NCI-H2107 (cell line): ENCODE results near the gene BICC1.

Experiments used
- DNase-seq: peaks from one replicate; lab custom pipeline; 2025; lab: John Stamatoyannopoulos, UW

Gene BICC1, protein sequence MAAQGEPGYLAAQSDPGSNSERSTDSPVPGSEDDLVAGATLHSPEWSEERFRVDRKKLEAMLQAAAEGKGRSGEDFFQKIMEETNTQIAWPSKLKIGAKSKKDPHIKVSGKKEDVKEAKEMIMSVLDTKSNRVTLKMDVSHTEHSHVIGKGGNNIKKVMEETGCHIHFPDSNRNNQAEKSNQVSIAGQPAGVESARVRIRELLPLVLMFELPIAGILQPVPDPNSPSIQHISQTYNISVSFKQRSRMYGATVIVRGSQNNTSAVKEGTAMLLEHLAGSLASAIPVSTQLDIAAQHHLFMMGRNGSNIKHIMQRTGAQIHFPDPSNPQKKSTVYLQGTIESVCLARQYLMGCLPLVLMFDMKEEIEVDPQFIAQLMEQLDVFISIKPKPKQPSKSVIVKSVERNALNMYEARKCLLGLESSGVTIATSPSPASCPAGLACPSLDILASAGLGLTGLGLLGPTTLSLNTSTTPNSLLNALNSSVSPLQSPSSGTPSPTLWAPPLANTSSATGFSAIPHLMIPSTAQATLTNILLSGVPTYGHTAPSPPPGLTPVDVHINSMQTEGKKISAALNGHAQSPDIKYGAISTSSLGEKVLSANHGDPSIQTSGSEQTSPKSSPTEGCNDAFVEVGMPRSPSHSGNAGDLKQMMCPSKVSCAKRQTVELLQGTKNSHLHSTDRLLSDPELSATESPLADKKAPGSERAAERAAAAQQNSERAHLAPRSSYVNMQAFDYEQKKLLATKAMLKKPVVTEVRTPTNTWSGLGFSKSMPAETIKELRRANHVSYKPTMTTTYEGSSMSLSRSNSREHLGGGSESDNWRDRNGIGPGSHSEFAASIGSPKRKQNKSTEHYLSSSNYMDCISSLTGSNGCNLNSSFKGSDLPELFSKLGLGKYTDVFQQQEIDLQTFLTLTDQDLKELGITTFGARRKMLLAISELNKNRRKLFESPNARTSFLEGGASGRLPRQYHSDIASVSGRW

DNA sequence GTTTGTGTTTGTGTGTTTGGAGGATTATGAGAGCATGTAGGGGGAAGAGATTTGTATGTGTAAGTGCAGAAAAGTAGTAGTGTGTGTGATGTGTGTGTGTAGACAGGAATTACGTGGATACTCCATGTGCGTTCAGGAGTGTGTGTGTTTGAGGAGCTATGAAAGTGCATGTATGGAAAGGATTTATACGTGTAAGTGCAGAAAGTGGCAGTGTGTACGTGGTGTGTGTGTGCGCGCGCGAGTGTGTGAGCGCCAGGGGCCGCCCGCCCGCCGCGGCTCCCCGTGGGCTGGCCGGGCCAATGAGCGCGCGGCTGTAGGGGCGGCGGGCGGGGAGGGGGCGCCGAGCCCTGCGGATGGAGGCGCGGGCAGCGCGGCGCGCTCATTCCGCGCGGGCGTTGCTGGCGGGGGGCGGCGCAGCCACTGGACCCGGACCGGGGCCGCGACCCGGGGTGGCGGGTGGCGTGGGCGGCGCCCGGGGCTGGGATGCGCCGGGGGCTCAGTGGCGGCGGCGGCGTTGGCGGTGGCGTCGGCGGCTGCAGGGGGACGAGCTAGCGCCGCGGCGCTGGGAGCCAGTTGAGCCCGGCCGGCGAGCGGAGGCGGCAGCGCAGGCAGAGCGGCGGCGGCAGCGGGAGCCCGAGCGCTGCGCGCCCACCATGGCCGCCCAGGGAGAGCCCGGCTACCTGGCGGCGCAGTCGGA, at the start of gene BICC1:
Gene BICC1 (plus strand): TSS at position 382 of the 697 bp plus-strand sequence. CDS start 272 bp downstream, at position 654.
- no peak for DNase-seq

DNA sequence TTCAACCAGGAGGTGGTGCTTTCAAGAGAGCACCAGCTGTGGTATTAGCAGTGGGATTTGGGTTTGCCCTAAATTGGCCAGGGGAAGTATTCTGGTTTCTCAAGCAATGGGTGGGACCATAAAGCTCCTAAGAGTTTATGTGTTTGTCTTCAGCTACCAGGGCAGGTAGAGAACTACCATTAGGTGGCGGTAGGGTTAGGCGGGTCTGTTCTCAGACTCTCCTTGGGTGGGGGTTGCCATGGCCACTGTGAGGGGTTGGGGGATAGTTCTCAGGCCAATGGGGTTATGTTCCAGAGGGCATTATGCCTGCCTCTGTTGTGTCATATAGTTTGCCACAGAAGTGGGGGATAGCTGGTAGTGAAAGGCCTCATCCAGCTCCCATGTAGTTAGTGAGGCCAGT, 47.7 kb upstream of the BICC1 start:
- DNase-seq, result no peak

DNA sequence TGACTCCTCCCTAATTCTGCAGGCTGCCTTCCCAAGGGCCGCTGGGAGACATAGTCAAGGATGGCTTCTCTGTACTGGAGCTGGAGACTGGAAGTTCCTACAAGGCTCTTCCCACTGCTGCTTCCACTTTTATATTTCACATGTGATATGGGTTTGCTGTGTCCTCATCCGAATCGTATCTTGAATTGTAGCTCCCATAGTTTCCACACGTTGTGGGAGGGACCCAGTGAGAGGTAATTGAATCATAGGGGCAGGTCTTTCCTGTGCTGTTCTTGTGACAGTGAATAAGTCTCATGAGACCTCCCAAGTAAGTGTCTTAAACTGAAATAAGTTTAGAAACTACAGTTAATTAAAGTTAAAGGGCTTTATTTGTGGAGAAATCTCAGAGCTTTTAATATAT, 47.0 kb upstream of the BICC1 start:
- no peak for DNase-seq

DNA sequence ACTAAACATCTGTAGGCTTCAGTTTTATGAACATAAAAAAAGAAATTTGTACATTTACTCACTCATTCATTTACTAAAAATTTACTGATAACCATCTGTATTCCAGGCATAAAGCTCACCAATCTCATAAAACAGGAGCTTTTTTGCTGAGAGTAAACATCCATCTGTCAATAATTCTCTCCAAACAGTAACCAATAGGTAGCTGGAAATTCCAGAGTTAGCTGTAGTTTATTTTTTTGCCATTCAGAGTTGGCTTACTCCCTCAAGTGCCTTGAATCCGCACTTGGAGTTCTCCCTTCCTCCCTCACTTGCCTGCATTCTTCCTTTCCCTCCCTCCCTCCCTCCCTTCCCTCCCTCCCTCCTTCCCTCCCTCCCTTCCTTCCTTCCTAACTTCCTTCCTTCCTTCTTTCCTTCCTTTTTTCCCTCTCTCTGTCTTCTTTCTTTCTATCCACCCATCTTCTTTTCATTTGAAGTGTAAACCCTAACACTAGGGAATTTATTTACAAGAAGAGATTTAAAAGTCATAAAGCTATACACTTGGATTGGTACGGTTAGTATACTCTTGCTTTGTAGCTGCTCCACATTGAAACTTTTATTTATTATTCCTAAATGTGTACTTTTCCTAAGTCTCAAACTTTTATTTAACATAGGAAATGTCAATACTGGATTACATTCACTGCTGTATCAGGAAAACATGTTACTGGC, 44.6 kb upstream of the BICC1 start:
- DNase-seq, result no peak

DNA sequence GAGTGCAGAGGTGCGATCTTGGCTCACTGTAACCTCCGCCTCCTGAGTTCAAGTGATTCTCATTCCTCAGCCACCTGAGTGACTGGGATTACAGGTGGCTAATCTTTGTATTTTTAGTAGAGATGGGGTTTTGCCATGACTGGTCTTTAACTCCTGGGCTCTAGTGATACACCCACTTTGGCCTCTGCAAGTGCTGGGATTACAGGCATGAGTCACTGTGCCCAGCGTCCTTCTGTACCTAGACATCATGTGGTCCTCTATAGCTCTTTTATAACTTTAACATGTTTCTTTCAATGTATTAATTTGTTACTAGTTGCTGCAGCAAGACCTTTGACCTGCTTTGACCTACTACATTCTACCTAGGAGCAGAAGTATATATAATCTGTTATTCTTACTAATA, 38.7 kb upstream of the BICC1 start:
- no peak for DNase-seq

DNA sequence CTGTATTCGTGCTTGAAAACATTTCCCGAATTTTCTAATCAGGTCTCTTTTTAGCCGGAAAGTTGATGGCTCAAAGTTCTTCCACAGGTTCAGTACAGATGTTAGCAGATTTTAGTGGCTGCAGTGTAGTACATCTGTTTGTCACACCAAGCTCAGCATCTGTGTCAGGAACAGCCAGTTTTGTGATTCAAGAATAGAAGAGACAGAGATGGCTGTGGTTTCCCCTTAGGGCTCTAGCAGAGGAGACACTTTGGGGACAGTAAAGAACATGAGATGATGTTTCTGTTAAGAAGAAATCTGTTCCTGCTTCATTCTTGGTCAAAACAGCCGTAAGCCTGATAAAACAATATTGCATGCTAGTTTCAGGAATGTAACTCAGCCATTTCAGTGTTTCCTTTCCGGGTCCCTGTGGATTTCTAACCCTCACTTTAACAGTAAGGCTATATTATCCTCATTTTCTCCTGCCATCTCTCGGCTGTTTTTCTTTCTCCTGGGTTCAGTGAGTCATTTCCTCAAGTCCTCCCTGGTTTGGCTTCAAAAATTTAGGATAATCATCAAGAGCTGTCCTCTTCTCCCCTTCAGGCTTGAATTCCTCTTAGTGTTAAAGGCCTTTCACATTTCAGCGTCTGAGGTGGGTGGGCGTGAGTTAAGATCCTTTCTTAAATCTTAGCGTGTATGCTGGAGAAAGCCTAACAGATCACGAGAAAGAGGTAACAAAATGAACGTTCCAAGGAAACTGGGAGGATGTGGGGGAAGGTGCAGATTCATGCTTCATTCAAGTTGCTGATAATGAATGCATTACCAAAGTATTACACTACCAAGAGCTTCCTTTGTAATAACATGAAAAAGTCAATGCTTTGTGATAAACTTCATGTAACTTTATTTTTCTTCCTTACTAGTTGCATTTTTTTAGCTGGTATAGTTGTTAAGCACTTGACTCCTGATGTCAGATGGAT, 37.1 kb upstream of the BICC1 start:
- no peak for DNase-seq

DNA sequence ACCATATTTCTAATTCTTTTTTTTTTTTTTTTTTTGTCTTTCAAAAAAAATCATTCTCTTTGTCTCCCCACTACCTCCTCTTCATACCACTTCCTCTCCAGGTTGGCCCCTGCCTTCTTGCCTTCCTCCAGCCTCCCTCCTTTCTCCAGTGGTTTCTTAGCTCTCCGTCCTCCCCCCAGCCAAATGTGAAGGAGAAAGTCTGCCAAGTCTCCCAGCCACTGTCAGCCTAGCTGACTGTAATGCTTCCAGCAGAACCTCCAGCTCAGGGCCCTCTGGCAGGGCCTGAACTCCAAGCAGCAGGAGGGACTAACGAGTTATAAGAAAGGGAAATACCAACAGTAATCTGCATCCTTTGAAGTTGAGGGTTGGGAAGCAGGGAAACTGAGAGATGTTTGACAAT, 35.5 kb upstream of the BICC1 start:
- DNase-seq, result no peak

DNA sequence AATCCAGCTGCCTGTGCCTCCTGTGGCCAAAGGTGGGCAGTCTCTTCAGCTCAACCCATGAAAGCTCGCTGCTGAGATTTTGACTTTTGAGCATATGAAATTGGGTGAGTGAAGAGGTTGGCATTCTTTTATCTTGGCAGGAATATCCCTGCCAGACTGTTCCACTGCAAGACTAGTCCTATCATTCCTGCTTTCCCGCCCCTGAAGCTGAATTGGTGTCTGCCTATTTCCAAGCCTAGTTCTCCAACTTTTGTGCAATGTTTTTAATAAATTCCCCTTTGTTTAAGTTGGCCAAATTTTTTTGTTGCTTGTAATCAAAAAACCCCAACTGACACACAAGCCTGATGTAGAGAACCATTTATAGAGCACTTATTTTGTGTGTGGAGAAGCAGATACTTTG, 34.8 kb upstream of the BICC1 start:
- no peak for DNase-seq

DNA sequence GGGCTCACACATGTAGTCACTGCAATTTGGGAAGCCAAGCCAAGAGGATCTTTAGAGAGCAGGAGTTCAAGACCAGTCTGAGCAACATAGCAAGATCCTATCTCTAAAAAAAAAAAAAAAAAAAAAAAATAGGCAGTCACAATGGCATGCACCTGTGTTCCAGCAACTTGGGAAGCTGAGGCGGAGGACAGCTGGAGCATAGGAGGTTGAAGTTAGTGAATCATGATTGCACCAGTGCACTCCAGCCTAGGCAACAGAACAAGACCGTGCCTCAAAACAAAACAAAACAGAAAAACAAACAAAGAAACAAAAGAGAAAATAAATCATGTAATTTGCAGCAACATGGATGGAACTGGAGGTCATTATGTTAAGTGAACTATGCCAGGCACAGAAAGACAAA, 33.6 kb upstream of the BICC1 start:
- DNase-seq, result no peak

DNA sequence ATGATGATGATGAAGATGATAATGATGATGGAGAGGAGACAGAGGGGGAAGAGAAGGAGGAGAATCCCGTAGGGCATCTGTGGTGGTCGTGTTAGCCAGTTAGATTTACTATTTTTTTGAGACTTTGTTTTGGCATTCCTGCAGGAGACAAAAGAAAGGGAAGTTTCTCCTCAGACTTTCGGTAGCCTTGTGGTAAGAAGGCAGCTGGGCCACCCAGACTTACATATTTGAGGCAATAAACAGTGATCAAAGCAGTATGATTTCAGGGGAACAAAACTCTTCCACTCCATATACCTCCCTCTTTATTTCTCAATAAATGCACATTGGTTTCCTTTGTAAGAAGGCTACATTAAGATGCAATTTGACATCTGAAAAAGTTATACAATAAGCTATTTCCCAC, 32.4 kb upstream of the BICC1 start:
- DNase-seq, result no peak

DNA sequence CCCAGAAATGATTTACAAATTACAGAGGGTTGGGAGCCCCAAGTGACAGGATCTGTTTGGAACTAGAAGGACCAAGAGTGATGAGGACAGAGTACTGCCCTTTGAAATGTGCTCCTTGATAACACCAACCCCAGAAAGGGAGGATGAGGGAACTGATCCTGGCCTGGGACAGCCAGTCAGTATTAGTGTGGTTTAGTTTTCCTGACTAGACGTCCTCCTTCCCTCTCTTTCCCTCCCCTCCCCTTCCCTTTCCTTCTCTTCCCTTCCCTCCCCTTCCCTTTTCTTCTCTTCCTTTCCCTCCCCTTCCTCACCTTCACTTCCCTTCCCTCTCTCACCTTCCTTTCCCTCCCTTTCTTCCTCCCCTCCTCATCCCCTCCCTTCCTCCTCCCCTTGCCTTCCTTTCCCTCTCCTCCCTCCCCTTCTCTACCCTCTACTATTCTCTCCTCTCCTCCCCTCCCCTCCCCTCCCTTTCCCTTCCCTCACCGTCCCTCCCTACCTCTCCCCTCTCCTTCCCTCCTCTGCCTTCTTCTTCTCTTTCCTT, 31.0 kb upstream of the BICC1 start:
- no peak for DNase-seq

DNA sequence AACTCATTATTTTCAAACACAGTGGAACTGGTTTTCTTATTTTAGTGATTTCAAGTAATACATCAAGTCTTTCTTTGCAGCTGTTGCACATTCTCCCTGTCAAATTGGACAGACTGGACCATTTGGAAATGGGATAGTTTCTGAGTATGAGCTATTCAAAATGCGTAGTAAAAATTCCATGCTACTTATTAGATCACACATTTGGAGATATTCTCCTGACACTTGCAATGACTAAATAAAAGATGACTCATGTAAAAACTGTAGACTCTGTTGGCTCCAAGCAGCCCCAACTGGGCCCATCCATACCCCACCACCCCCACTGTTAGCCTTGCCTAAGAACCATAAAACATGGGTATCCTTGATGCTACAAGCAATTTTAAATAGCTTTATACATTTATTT, 25.9 kb upstream of the BICC1 start:
- DNase-seq, result no peak

DNA sequence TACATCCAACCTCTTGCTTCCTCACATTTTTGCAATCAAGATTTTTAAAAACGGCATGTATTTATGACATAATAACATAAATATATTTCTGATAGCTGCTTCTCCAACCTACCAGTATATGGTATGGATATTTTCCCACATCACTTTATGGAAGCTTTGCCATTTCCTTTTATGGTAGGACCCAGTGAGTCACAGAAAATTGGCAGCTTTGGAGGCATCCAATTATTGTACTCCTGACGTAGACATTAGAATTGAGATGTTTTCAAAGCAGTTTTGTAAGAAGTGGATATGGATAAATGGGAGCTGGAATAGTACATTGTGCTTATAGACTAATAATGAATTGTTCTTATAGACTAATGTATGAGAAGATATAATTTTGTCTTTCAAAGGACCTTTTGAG, 23.8 kb upstream of the BICC1 start:
- no peak for DNase-seq

DNA sequence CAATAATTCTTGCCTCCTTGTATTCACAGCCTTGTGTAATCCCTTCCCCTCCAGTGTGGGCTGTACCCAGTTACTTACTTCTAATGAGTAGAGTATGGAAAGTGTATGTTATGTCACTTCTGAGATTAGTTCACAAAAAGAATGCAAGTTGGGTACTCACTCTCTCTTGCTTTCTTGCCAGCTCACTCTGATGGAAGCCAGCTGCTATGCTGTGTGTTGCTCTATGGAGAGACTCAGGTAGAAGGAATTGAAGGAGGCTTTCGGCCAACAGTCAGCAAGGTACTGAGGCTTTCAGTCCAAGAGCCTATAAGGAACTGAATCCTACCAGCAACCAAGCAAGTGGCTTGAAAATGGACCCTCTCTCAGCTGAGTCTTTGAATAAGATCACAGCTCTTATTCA, 9.7 kb upstream of the BICC1 start:
- DNase-seq, result no peak

DNA sequence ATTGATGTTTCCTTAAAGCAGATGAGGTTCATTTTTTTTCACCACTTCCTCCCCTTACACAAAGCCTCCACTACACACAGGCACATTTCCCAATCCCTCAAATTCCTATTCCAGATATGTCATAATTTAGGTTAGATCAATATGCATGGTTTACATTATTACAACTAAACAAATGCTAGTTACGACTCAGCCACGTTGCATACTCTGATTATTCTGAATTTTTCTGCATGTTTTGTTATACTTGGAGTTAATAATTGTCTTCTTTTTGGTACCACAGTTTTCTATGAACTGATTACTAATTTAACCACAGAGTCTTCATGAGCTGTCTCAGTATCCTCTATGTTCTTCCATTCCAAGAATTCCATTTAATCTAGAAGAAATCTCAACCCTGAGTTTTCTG, 4.4 kb upstream of the BICC1 start:
- DNase-seq, result no peak

DNA sequence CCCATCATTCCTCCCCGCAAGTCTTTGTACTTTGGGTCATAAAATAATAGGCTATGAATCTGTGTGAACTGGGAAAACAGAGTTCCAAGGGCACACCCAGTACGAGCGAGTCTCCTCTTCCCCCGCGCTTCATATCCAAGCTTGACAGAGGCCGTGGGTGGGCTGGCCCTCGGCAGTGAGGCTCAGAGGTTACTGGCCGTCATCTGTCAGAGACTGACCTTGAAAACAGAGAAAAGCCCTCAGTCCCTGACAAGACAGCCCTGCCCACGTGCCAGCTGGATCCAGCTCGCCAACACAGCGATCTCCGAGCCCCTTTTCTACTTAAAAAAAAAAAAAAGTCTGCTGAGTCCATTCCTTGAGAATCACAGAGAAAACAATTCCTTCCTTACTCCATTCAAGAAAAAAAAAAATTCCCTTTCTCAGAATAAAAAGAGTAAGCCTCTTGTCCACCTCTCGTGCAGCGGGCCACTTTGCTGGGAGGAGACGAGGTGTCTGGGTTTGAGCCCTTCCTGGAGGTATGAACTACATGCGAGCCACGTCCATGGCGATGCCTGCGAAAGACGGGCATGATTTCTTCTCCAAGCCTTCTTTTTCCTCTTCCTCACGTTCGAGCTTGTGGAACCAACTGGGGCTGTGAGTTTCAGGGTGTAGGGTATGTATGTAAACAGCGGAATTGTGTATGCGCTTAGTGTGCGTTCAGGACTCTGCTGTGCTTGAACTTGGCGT, 744 bp upstream of the BICC1 start:
- DNase-seq, result no peak

DNA sequence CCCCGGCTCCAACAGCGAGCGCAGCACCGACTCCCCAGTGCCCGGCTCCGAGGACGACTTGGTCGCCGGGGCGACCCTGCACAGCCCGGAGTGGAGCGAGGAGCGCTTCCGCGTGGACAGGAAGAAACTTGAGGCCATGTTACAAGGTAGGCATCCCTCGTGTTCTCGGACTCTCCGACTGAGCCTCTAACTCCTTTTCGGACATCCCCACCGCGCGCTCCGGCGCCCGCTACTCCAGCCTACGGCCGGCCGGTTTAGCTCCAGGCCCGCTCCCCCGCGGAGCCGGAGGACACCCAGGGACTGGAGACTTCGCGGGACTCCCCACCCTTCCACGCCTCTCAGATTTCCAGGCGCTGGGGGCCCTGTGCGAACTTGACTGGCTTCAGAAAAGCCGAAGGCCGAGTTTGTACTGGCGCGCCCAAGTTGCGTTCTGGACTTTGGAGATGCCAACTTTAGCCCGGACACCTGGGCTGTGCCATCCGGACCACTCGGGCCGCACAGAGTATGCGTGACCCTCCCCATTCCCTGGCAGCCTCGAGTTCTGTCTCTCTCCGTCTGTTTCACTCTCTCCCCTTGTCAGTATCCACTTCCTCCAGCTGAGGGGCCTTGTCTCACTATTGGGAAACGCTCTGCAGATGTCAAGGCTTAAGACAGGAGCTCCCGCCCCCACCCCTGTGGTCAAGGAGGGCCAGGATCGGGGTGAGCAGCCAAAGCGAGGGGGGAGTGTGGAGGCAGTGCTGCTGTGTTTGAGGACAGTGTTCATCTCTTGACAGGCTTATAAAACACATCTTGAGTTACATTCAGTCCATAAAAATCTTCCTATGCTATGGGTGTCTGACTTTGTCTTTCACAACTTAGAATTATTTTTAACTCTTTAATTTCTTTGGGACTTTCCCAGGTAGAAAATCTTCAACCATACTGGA, 777 bp downstream of the BICC1 start:
- DNase-seq, result no peak

DNA sequence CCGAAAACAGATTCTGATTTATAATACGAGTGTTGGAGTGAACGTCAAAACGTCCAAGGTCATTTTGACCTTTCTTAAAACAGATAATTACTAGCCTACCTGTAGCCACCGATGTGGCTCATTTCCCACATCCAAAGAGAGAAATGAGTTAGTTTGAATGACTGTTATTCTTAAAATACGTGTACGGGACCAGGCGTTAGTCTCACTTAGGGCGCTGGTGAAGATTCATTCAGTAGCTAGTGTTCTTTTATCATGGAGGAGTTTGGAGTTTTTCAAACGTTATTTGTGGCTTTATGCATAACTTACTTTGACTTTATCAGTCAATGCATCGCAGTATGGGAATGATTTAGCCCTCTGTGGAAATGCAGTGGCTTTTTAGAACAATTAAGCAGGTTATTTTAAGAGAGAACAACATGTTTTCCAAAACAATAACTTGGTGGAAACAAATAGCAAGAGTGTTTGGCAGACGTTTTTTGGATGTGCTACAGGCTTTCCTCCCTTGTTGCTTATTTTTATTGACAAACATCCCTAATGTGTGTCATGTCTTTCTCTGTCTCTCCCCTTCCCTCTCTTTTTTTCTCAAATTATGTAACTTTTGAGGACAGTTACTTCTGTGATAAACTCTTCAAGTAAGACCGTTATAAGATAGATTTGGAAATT, 1.6 kb downstream of the BICC1 start:
- no peak for DNase-seq
